ENCODE data around the gene FAM184A. TPM values are rescaled to one million over a fixed set of nuclear protein-coding genes. Genes with fewer than 3 reads are reported as not detected.

FAM184A gene
- total and polyA plus RNA-seq, 2 of the 8 experiments (the other 6 are each of a cell fraction or from before 2014, with no cell fraction given): 6.3 to 11.3 TPM

- TF ChIP-seq GTF2F1 (IDR thresholded peaks at IDR 0.05; ENCODE audit: borderline replicate concordance, low read depth, low read length) (no peak), YY1 (IDR thresholded peaks at IDR 0.05; ENCODE audit: low read depth, low read length) (no peak), MAX (IDR thresholded peaks at IDR 0.05) (no peak), SIN3A (conservative IDR thresholded peaks at IDR 0.05 in 1 of 2, IDR thresholded peaks at IDR 0.05 in 1 of 2; ENCODE audit: low read depth in 1 of 2, low read length in 2 of 2) (no peak), ZNF274 (IDR thresholded peaks at IDR 0.05; ENCODE audit: borderline replicate concordance, extremely low read depth, low read length) (no peak)
Observed at GRCh38 chr6:118935978-118936703, 142.3 kb downstream of the FAM184A start (continued).
